GM12892 (cell line): ENCODE results near the gene OAF.

Experiments
- POLR2A ChIP-seq: IDR thresholded peaks from 2 replicates; pipeline ENCODE4 v1.6.1; 2011; ENCODE audit warnings: low read depth, low read length, control low read depth
- POLR2AphosphoS5 ChIP-seq: IDR thresholded peaks from 2 replicates; pipeline ENCODE4 v1.6.1; 2011; ENCODE audit warnings: low read depth, low read length, control low read depth
- TAF1 ChIP-seq: IDR thresholded peaks from 2 replicates; pipeline ENCODE4 v1.6.1; 2011; ENCODE audit warnings: low read depth, mild to moderate bottlenecking, control low read depth, low read length, borderline replicate concordance

DNA sequence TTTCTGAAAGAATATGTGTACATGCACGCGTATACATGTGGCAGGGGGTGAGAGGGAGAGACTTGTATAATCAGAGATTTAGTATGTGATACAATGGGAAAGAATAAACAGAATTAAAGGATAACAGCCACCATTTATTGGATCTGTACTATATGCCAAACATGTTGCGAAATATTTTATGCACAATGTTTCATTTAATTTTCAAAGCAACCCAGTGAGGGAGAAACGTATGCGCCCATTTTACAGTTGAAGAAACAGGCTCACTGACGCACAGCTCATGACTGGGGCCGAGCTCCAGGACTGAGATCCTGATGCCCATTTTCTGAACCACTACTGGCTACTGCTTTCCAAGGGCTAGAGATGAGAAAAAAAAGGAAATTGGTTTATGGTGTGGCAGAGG lies 3.3 kb upstream of the OAF start:
- no peak for TF ChIP-seq POLR2A
- TF ChIP-seq TAF1: no peak
- no peak for TF ChIP-seq POLR2AphosphoS5
